GM23338 (cell line): ENCODE measurements around the gene EFCAB10. TPM values are rescaled to one million over a fixed set of nuclear protein-coding genes. Genes with fewer than 3 reads are reported as not detected.

ENCODE experiments used
- ATAC-seq: fragments of 200-7000 bp; cut with Tn5 transposase; 3 replicates; pipeline ENCODE4 v1.9.1; 2020
- DNase-seq: peaks from one replicate; pipeline ENCODE4 v3.0.0-alpha.2; 2015; ENCODE audit warnings: low spot score
- H2AFZ ChIP-seq: fragments of 200-600 bp; sonication (generic); 2 replicates; pipeline ENCODE4 v1.8.0; 2016; ENCODE audit warnings: antibody characterized with exemption, mild to moderate bottlenecking, moderate library complexity
- H3F3A ChIP-seq: fragments of 200-600 bp; sonication (generic); replicated peaks from 2 replicates; pipeline ENCODE4 v1.8.0; 2017; ENCODE audit warnings: antibody characterized with exemption, mixed run types, low read depth
- H3K27ac ChIP-seq: fragments of 200-600 bp; sonication (generic); 2 replicates; pipeline ENCODE4 v1.6.1; 2016; ENCODE audit warnings: low read depth
- H3K27me3 ChIP-seq: fragments of 200-600 bp; sonication (generic); 2 replicates; pipeline ENCODE4 v1.8.0; 2016; ENCODE audit warnings: mild to moderate bottlenecking, mixed run types, moderate library complexity; ENCODE audit not compliant: insufficient read depth
- H3K36me3 ChIP-seq: fragments of 200-600 bp; sonication (generic); 2 replicates; pipeline ENCODE4 v1.8.0; 2016; ENCODE audit warnings: mild to moderate bottlenecking; ENCODE audit not compliant: insufficient read depth
- H3K4me1 ChIP-seq: fragments of 200-600 bp; sonication (generic); 2 replicates; pipeline ENCODE4 v1.8.0; 2016; ENCODE audit warnings: mild to moderate bottlenecking, moderate library complexity; ENCODE audit not compliant: insufficient read depth
- H3K4me2 ChIP-seq: fragments of 200-600 bp; sonication (generic); 2 replicates; pipeline ENCODE4 v1.7.1; 2017; ENCODE audit warnings: mixed run types
- H3K4me3 ChIP-seq: fragments of 200-600 bp; sonication (generic); 2 replicates; pipeline ENCODE4 v1.6.1; 2016; ENCODE audit warnings: mixed run types
- H3K79me2 ChIP-seq: fragments of 200-600 bp; sonication (generic); replicated peaks from 2 replicates; pipeline ENCODE4 v1.8.0; 2017; ENCODE audit warnings: mild to moderate bottlenecking; ENCODE audit not compliant: insufficient read depth
- H3K9me2 ChIP-seq: fragments of 200-600 bp; sonication (generic); 2 replicates; pipeline ENCODE4 v1.8.0; 2017; ENCODE audit not compliant: insufficient read depth
- H4K20me1 ChIP-seq: fragments of 200-600 bp; sonication (generic); replicated peaks from 2 replicates; pipeline ENCODE4 v1.8.0; 2017; ENCODE audit warnings: mild to moderate bottlenecking; ENCODE audit not compliant: insufficient read depth
- H3K27ac Mint-ChIP-seq: 2 replicates; pipeline ENCODE4 v1.8.0; 2020; ENCODE audit warnings: inconsistent platforms, mild to moderate bottlenecking, moderate library complexity, mixed read lengths
- H3K27me3 Mint-ChIP-seq: 3 replicates; pipeline ENCODE4 v1.8.0; 2022; ENCODE audit warnings: low read depth, mild to moderate bottlenecking, moderate library complexity, mixed read lengths, inconsistent platforms; ENCODE audit not compliant: insufficient read depth, poor library complexity
- H3K36me3 Mint-ChIP-seq: 3 replicates; pipeline ENCODE4 v1.8.0; 2021; ENCODE audit warnings: low read depth, mild to moderate bottlenecking, inconsistent platforms, moderate library complexity, mixed read lengths
- H3K4me1 Mint-ChIP-seq: 3 replicates; pipeline ENCODE4 v1.8.0; 2020; ENCODE audit warnings: mild to moderate bottlenecking, inconsistent platforms, mixed read lengths
- H3K4me3 Mint-ChIP-seq: 3 replicates; pipeline ENCODE4 v1.8.0; 2021; ENCODE audit warnings: moderate library complexity, mild to moderate bottlenecking, inconsistent platforms, mixed read lengths
- H3K9me3 Mint-ChIP-seq: 3 replicates; pipeline ENCODE4 v1.8.0; 2020; ENCODE audit warnings: moderate library complexity, mild to moderate bottlenecking, inconsistent platforms, mixed read lengths
- CREB1 ChIP-seq: fragments of 250-450 bp; sonication (Bioruptor Pico); IDR thresholded peaks from 2 replicates; pipeline ENCODE4 v1.5.0; 2020; ENCODE audit warnings: low read depth, mild to moderate bottlenecking, moderate library complexity
- JUNB ChIP-seq: IDR thresholded peaks from one replicate; pipeline ENCODE4 v1.6.1; 2016; ENCODE audit warnings: antibody characterized with exemption; ENCODE audit not compliant: unreplicated experiment
- NANOG ChIP-seq: IDR thresholded peaks from 2 replicates; pipeline ENCODE4 v1.6.1; 2016; ENCODE audit warnings: antibody characterized with exemption, borderline replicate concordance
- STAT1 ChIP-seq: IDR thresholded peaks from one replicate; pipeline ENCODE4 v1.6.1; 2016; ENCODE audit warnings: antibody characterized with exemption; ENCODE audit not compliant: unreplicated experiment
- ZNF114 ChIP-seq: fragments of 250-450 bp; sonication (Bioruptor Pico); IDR thresholded peaks from 2 replicates; pipeline ENCODE4 v1.5.0; 2020; ENCODE audit warnings: mild to moderate bottlenecking, moderate library complexity
- ZNF331 ChIP-seq: fragments of 250-450 bp; sonication (Bioruptor Pico); IDR thresholded peaks from 2 replicates; pipeline ENCODE4 v1.5.0; 2020; ENCODE audit warnings: low read depth, mild to moderate bottlenecking, moderate library complexity
- polyA plus RNA-seq: library from polyadenylated mRNA; unstranded; fragments of >200 nt; fragmentation: Nextera tagmentation; extraction: Ambion mirVana; gene quantifications from 2 replicates; pipeline ENCODE4 v1.2.1, GENCODE V29; 2016
- total RNA-seq: library from RNA; depleted of rRNA; stranded (reverse); fragments of >200 nt; shearing (Covaris generic); gene quantifications from 2 replicates; pipeline ENCODE4 v1.2.3, GENCODE V29; 2014
- TF ChIP-seq, protein P1 (sequence below): fragments of 250-450 bp; sonication (Bioruptor Pico); IDR thresholded peaks from 2 replicates; pipeline ENCODE4 v1.5.0; 2020; ENCODE audit warnings: mild to moderate bottlenecking, moderate library complexity
- TF ChIP-seq, protein P2 (sequence below): IDR thresholded peaks from 2 replicates; pipeline ENCODE4 v1.6.1; 2016; ENCODE audit warnings: antibody characterized with exemption
- TF ChIP-seq, protein P3 (sequence below): IDR thresholded peaks from one replicate; pipeline ENCODE4 v1.6.1; 2018; ENCODE audit warnings: antibody characterized with exemption; ENCODE audit not compliant: unreplicated experiment
- TF ChIP-seq, protein P4 (sequence below), 2 experiments: fragments of 200-600 bp in 1 of 2; sonication (generic) in 1 of 2; conservative IDR thresholded peaks; 2 replicates each; pipeline versions ENCODE4 v1.5.1 to v1.6.1; 2016 to 2017; ENCODE audit warnings: antibody characterized with exemption in 2 of 2, low read depth in 2 of 2, mild to moderate bottlenecking in 2 of 2, moderate library complexity in 1 of 2

EFCAB10 gene
- total and polyA plus RNA-seq, 2 experiments from 2014 or later = 4.7 to 10.3 TPM

DNA sequence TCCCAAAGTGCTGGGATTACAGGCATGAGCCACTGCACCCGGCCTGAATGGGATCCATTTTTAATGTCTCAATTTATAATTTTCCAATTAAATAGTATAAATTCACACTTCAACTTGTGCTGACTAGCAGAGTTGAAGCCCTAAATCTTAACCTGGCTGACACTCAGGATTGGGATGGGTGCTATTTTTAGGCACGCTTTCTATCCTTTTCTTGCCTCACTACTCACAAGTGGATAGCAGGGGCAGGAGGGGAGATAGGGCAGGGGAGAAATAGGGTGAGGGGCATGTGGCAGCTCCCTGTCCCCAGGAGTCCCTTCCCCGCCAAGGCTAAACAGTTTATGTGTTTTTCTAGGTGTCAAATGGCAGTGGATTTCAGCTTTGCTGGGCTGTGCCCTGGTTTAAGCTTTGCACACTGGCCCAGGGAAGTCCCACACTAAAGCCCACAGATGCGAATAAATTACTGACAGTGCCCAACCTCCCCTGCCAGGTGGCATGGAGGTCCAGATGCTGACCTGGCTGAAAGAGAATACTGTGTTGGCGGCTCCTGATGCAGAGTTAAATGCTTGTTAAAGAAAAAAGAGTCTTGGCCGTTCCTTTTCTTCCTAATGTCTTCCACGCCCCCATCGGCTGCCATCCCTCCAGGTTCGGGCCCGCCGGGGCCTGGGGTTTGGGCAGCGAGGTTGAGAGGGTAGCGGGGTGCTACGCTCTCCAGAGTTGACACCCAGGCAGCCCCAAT, 36.2 kb upstream of the EFCAB10 start (continued):
- TF ChIP-seq, protein P1, sequence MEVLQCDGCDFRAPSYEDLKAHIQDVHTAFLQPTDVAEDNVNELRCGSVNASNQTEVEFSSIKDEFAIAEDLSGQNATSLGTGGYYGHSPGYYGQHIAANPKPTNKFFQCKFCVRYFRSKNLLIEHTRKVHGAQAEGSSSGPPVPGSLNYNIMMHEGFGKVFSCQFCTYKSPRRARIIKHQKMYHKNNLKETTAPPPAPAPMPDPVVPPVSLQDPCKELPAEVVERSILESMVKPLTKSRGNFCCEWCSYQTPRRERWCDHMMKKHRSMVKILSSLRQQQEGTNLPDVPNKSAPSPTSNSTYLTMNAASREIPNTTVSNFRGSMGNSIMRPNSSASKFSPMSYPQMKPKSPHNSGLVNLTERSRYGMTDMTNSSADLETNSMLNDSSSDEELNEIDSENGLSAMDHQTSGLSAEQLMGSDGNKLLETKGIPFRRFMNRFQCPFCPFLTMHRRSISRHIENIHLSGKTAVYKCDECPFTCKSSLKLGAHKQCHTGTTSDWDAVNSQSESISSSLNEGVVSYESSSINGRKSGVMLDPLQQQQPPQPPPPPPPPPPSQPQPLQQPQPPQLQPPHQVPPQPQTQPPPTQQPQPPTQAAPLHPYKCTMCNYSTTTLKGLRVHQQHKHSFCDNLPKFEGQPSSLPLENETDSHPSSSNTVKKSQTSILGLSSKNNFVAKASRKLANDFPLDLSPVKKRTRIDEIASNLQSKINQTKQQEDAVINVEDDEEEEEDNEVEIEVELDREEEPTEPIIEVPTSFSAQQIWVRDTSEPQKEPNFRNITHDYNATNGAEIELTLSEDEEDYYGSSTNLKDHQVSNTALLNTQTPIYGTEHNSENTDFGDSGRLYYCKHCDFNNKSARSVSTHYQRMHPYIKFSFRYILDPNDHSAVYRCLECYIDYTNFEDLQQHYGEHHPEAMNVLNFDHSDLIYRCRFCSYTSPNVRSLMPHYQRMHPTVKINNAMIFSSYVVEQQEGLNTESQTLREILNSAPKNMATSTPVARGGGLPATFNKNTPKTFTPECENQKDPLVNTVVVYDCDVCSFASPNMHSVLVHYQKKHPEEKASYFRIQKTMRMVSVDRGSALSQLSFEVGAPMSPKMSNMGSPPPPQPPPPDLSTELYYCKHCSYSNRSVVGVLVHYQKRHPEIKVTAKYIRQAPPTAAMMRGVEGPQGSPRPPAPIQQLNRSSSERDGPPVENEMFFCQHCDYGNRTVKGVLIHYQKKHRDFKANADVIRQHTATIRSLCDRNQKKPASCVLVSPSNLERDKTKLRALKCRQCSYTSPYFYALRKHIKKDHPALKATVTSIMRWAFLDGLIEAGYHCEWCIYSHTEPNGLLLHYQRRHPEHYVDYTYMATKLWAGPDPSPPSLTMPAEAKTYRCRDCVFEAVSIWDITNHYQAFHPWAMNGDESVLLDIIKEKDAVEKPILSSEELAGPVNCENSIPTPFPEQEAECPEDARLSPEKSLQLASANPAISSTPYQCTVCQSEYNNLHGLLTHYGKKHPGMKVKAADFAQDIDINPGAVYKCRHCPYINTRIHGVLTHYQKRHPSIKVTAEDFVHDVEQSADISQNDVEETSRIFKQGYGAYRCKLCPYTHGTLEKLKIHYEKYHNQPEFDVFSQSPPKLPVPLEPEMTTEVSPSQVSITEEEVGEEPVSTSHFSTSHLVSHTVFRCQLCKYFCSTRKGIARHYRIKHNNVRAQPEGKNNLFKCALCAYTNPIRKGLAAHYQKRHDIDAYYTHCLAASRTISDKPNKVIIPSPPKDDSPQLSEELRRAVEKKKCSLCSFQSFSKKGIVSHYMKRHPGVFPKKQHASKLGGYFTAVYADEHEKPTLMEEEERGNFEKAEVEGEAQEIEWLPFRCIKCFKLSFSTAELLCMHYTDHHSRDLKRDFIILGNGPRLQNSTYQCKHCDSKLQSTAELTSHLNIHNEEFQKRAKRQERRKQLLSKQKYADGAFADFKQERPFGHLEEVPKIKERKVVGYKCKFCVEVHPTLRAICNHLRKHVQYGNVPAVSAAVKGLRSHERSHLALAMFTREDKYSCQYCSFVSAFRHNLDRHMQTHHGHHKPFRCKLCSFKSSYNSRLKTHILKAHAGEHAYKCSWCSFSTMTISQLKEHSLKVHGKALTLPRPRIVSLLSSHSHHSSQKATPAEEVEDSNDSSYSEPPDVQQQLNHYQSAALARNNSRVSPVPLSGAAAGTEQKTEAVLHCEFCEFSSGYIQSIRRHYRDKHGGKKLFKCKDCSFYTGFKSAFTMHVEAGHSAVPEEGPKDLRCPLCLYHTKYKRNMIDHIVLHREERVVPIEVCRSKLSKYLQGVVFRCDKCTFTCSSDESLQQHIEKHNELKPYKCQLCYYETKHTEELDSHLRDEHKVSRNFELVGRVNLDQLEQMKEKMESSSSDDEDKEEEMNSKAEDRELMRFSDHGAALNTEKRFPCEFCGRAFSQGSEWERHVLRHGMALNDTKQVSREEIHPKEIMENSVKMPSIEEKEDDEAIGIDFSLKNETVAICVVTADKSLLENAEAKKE (CRISPR knock-in tag) = no peak
- no peak for TF ChIP-seq ZNF331 (CRISPR knock-in tag)
- TF ChIP-seq, protein P2, sequence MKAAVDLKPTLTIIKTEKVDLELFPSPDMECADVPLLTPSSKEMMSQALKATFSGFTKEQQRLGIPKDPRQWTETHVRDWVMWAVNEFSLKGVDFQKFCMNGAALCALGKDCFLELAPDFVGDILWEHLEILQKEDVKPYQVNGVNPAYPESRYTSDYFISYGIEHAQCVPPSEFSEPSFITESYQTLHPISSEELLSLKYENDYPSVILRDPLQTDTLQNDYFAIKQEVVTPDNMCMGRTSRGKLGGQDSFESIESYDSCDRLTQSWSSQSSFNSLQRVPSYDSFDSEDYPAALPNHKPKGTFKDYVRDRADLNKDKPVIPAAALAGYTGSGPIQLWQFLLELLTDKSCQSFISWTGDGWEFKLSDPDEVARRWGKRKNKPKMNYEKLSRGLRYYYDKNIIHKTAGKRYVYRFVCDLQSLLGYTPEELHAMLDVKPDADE = no peak
- TF ChIP-seq STAT1 = no peak
- no peak for TF ChIP-seq CREB1

DNA sequence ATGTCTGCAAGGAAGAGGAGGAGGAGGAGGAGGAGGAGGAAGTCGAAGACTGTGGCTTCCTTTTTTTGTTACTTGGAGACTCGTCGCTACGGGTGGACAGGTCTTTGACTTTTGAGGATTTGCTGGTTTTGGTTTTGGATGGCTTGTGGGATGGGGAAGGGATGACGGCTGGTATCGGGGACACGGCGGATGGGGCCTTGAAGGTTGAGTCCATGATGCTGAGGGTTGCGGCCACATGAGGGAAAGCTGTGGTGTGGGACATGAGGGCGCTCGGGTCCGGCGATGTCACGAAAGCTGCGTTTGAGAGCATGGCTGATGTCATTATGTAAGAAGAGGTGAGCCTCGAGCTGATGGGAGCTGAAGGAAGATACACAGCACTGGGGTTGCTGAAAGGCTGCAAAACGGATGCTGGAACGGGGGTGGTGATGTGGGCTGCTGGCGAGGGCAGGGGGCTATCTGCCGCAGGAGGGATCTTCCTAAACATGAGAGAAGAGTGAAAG, 33.1 kb upstream of the EFCAB10 start:
- Histone ChIP-seq H3K27ac (no peak overlapping the region), H3K9me2 (no peaks in the 10 kb centered on the region), H3K79me2 (no peaks in the 10 kb centered on the region), H3K36me3 (peaks cover 11% of the 10 kb centered on the region), H2AFZ (no peak overlapping the region), H3F3A (peaks cover 6% of the 10 kb centered on the region; the same call in 1 of the 2 replicates), H4K20me1 (0 out of 2 replicates have a peak, but pooled peaks cover 16% of the 10 kb centered on the region), H3K4me1 (peaks cover 14% of the 10 kb centered on the region; the same call in 1 of the 2 replicates), H3K27me3 (no peaks in the 10 kb centered on the region), H3K4me2 (no peak overlapping the region), H3K4me3 (no peak overlapping the region)
- Mint-ChIP-seq H3K27me3 (peaks cover 16% of the 10 kb centered on the region), H3K27ac (no peak overlapping the region; the same call in 1 of the 2 replicates), H3K36me3 (peaks cover 91% of the 10 kb centered on the region), H3K4me3 (no peak overlapping the region), H3K9me3 (no peaks in the 10 kb centered on the region), H3K4me1 (peaks cover 45% of the 10 kb centered on the region)
- ATAC-seq (no peak), DNase-seq (no peak)
- TF ChIP-seq ZNF114 (CRISPR knock-in tag) = no peak
- TF ChIP-seq, protein P3, sequence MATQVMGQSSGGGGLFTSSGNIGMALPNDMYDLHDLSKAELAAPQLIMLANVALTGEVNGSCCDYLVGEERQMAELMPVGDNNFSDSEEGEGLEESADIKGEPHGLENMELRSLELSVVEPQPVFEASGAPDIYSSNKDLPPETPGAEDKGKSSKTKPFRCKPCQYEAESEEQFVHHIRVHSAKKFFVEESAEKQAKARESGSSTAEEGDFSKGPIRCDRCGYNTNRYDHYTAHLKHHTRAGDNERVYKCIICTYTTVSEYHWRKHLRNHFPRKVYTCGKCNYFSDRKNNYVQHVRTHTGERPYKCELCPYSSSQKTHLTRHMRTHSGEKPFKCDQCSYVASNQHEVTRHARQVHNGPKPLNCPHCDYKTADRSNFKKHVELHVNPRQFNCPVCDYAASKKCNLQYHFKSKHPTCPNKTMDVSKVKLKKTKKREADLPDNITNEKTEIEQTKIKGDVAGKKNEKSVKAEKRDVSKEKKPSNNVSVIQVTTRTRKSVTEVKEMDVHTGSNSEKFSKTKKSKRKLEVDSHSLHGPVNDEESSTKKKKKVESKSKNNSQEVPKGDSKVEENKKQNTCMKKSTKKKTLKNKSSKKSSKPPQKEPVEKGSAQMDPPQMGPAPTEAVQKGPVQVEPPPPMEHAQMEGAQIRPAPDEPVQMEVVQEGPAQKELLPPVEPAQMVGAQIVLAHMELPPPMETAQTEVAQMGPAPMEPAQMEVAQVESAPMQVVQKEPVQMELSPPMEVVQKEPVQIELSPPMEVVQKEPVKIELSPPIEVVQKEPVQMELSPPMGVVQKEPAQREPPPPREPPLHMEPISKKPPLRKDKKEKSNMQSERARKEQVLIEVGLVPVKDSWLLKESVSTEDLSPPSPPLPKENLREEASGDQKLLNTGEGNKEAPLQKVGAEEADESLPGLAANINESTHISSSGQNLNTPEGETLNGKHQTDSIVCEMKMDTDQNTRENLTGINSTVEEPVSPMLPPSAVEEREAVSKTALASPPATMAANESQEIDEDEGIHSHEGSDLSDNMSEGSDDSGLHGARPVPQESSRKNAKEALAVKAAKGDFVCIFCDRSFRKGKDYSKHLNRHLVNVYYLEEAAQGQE = no peak
- TF ChIP-seq, protein P4, sequence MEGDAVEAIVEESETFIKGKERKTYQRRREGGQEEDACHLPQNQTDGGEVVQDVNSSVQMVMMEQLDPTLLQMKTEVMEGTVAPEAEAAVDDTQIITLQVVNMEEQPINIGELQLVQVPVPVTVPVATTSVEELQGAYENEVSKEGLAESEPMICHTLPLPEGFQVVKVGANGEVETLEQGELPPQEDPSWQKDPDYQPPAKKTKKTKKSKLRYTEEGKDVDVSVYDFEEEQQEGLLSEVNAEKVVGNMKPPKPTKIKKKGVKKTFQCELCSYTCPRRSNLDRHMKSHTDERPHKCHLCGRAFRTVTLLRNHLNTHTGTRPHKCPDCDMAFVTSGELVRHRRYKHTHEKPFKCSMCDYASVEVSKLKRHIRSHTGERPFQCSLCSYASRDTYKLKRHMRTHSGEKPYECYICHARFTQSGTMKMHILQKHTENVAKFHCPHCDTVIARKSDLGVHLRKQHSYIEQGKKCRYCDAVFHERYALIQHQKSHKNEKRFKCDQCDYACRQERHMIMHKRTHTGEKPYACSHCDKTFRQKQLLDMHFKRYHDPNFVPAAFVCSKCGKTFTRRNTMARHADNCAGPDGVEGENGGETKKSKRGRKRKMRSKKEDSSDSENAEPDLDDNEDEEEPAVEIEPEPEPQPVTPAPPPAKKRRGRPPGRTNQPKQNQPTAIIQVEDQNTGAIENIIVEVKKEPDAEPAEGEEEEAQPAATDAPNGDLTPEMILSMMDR (conservative IDR thresholded peaks at IDR 0.05; ENCODE audit: low read depth in 2 of 2) = no peak
- TF ChIP-seq JUNB = no peak
- no peak for TF ChIP-seq NANOG
- TF ChIP-seq, protein P2 = no peak
